Keratinocyte (primary cell): ENCODE data around the gene RITA1. TPM values are rescaled to one million over a fixed set of nuclear protein-coding genes. Genes with fewer than 3 reads are reported as not detected.

Source experiments
- DNase-seq: peaks from one replicate; pipeline ENCODE4 v3.0.0-alpha.2; 2011; ENCODE audit warnings: low read depth, missing footprints, low spot score
- FAIRE-seq: peaks from 2 replicates; lab custom pipeline; 2011; peaks lifted over from hg19 to GRCh38; lab: Jason Lieb, UNC
- H2AFZ ChIP-seq: 2 replicates; pipeline ENCODE4 v1.6.0; 2012; ENCODE audit warnings: low read length, control low read depth, inconsistent platforms; ENCODE audit not compliant: control insufficient read depth
- H3K27ac ChIP-seq: 2 replicates; pipeline ENCODE4 v1.5.1; 2011; ENCODE audit warnings: low read length; ENCODE audit not compliant: control insufficient read depth, insufficient read depth
- H3K27me3 ChIP-seq: 3 replicates; pipeline ENCODE4 v1.6.0; 2011; ENCODE audit warnings: low read length; ENCODE audit not compliant: control insufficient read depth, insufficient read depth; ENCODE audit errors: extremely low read depth
- H3K36me3 ChIP-seq, 2 experiments: 2 replicates in 1 of 2; 3 replicates in 1 of 2; pipeline ENCODE4 v1.5.1; 2011; ENCODE audit warnings: low read length in 2 of 2, mild to moderate bottlenecking in 1 of 2; ENCODE audit not compliant: control insufficient read depth in 2 of 2, insufficient read depth in 2 of 2; ENCODE audit errors: extremely low read depth in 1 of 2
- H3K4me1 ChIP-seq: 3 replicates; pipeline ENCODE4 v1.5.1; 2011; ENCODE audit warnings: low read length; ENCODE audit not compliant: control insufficient read depth, insufficient read depth; ENCODE audit errors: extremely low read depth
- H3K4me2 ChIP-seq: 3 replicates; pipeline ENCODE4 v1.6.0; 2011; ENCODE audit warnings: low read depth, low read length; ENCODE audit not compliant: control insufficient read depth, insufficient read depth; ENCODE audit errors: extremely low read depth
- H3K4me3 ChIP-seq, 3 experiments: fragments of 200-600 bp in 1 of 3; sonication (generic) in 1 of 3; 2 replicates in 2 of 3; 3 replicates in 1 of 3; pipeline ENCODE4 v1.5.1; 2011 to 2016; ENCODE audit warnings: low read length in 3 of 3, mild to moderate bottlenecking in 3 of 3, control low read depth in 2 of 3, inconsistent platforms in 1 of 3, low read depth in 1 of 3, mixed read lengths in 1 of 3, mixed run types in 1 of 3, moderate library complexity in 1 of 3; ENCODE audit not compliant: control insufficient read depth in 2 of 3, insufficient read depth in 2 of 3; ENCODE audit errors: extremely low read depth in 1 of 3
- H3K79me2 ChIP-seq: 2 replicates; pipeline ENCODE4 v1.6.0; 2012; ENCODE audit warnings: low read length; ENCODE audit not compliant: control insufficient read depth, insufficient read depth
- H3K9ac ChIP-seq: 3 replicates; pipeline ENCODE4 v1.6.0; 2011; ENCODE audit warnings: low read length; ENCODE audit not compliant: control insufficient read depth, insufficient read depth; ENCODE audit errors: extremely low read depth
- H3K9me1 ChIP-seq: 3 replicates; pipeline ENCODE4 v1.6.0; 2011; ENCODE audit warnings: low read length; ENCODE audit not compliant: control insufficient read depth, insufficient read depth; ENCODE audit errors: extremely low read depth
- H3K9me3 ChIP-seq: 2 replicates; pipeline ENCODE4 v1.5.1; 2012; ENCODE audit warnings: low read depth, low read length; ENCODE audit not compliant: control insufficient read depth
- H4K20me1 ChIP-seq: 3 replicates; pipeline ENCODE4 v1.6.0; 2011; ENCODE audit warnings: low read length; ENCODE audit not compliant: control insufficient read depth, insufficient read depth; ENCODE audit errors: extremely low read depth
- EZH2 ChIP-seq: IDR thresholded peaks from one replicate; pipeline ENCODE4 v1.6.1; 2012; ENCODE audit warnings: inconsistent platforms, mild to moderate bottlenecking, low read length, moderate library complexity
- dilution Hi-C: fragments of 300-500 bp; cut with MboI; formaldehyde crosslinking; loops from one replicate; pipeline ENCODE4 v1.7.0; 2020; ENCODE audit warnings: low sequenced_read_pairs; ENCODE audit not compliant: extremely low pct_ligation_motif_present
- polyA plus RNA-seq, 5 experiments: library from polyadenylated mRNA; depleted of rRNA in 3 of 5; stranded (reverse) in 3 of 5; stranded (forward) in 1 of 5; unstranded in 1 of 5; fragments of >200 nt; gene quantifications; 1 replicate in 1 of 5; 2 replicates in 3 of 5; 3 replicates in 1 of 5; pipeline versions ENCODE4 v1.2.1 to v1.2.3, GENCODE V29; 2011 to 2012; ENCODE audit warnings: missing spikeins in 2 of 5, low read depth in 1 of 5, low replicate concordance in 1 of 5
- TF ChIP-seq, protein P1 (sequence below), 3 experiments: IDR thresholded peaks in 1 of 3; conservative IDR thresholded peaks in 1 of 3; optimal IDR thresholded peaks in 1 of 3; 2 replicates in 2 of 3; 3 replicates in 1 of 3; pipeline versions ENCODE3 to v1.5.1; 2011; ENCODE audit warnings: low read length in 3 of 3, mild to moderate bottlenecking in 3 of 3, moderate library complexity in 2 of 3, control low read depth in 1 of 3, inconsistent platforms in 1 of 3; ENCODE audit not compliant: insufficient read depth in 2 of 3; ENCODE audit errors: extremely low read depth in 1 of 3

Gene RITA1
- polyA plus RNA-seq, 1 donor (not counting 4 experiments of a cell fraction or from before 2014, with no cell fraction given), result 11.8 TPM

DNA sequence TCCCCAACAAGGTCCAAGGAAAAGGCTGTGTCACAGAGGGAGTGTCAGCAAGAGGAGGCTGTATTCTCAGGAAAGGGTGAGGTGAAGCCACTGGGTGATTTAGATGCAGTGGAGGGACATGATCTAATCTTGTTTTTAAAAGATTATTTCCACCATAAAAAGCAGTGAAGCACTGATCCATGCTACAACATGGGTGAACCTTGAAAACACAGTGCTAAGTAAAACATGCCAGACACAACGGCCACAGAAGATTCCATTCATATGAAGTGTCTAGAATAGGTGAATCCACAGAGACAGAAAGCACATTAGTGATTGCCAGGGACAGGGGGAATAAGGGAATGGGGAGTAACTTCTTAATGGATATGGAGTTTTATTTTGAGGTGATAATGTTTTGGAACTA lies 12.8 kb downstream of the RITA1 start:
- Histone ChIP-seq H3K9ac (no peak overlapping the region), H3K4me3 (no peak overlapping the region), H3K9me3 (no peaks in the 10 kb centered on the region), H3K4me2 (no peak overlapping the region), H3K79me2 (no peaks in the 10 kb centered on the region), H3K4me1 (peaks cover 6% of the 10 kb centered on the region), H3K9me1 (no peaks in the 10 kb centered on the region), H2AFZ (no peak overlapping the region), H3K27me3 (no peaks in the 10 kb centered on the region), H3K27ac (no peak overlapping the region), H4K20me1 (no peaks in the 10 kb centered on the region), H3K36me3 (no peaks in the 10 kb centered on the region)
- DNase-seq (no peak), FAIRE-seq (no peak)
- dilution Hi-C loops, result no loop called here
- TF ChIP-seq EZH2, result no peak
- TF ChIP-seq, protein P1, sequence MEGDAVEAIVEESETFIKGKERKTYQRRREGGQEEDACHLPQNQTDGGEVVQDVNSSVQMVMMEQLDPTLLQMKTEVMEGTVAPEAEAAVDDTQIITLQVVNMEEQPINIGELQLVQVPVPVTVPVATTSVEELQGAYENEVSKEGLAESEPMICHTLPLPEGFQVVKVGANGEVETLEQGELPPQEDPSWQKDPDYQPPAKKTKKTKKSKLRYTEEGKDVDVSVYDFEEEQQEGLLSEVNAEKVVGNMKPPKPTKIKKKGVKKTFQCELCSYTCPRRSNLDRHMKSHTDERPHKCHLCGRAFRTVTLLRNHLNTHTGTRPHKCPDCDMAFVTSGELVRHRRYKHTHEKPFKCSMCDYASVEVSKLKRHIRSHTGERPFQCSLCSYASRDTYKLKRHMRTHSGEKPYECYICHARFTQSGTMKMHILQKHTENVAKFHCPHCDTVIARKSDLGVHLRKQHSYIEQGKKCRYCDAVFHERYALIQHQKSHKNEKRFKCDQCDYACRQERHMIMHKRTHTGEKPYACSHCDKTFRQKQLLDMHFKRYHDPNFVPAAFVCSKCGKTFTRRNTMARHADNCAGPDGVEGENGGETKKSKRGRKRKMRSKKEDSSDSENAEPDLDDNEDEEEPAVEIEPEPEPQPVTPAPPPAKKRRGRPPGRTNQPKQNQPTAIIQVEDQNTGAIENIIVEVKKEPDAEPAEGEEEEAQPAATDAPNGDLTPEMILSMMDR (optimal IDR thresholded peaks at IDR 0.05 in 1 of 3, IDR thresholded peaks at IDR 0.05 in 1 of 3, conservative IDR thresholded peaks at IDR 0.05 in 1 of 3; ENCODE audit: extremely low read depth in 1 of 3, insufficient read depth in 2 of 3, low read length in 3 of 3), result no peak

DNA sequence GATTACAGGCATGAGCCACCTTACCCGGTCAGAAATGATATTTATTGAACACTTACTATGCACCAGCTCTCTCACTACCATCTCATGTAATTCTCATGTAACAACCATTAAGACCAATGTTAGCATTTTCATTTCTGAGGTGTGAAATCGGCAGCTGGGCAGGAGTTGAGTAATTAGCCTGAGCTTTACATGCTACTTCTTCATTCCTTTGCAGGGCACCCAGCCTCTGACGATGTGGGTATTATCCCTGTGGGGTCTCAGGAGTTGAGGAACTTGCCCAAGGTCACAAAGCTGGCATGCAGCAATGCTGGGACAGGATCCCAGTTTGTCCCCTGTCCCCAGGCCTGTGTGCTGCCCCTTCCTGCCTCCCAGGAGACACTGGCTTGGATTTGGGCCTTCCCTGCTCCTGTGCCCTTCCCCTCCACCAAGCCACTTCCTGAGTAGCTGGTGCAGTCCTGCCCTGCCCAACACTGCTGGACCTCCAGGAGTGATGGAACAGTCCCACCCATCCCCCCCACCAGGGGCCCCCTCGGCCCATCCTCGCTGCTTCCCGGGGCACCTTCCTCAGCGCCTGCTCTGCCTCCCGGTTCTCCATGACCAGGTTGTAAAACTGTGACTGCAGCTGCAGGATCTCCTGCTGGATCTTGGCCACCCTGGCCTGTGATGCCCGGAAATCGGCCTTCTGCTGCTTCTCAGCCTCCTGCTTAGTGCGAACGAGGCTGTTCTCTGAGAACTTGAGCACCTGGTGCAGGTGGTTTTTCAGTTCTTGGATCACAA lies 14.7 kb downstream of the RITA1 start:
- no peak for FAIRE-seq
- no peaks in the 10 kb centered on the region for H4K20me1 ChIP-seq
- no peak overlapping the region for H3K4me2 ChIP-seq
- no peaks in the 10 kb centered on the region for H3K9me3 ChIP-seq
- DNase-seq, result no peak
- H3K9ac ChIP-seq, result no peak overlapping the region
- H3K36me3 ChIP-seq, result no peaks in the 10 kb centered on the region
- TF ChIP-seq, protein P1 (optimal IDR thresholded peaks at IDR 0.05 in 1 of 3, IDR thresholded peaks at IDR 0.05 in 1 of 3, conservative IDR thresholded peaks at IDR 0.05 in 1 of 3; ENCODE audit: extremely low read depth in 1 of 3, insufficient read depth in 2 of 3, low read length in 3 of 3), result no peak
- no peak for TF ChIP-seq EZH2
- dilution Hi-C loops, result no loop called here
- H3K4me3 ChIP-seq, result no peak overlapping the region
- no peak overlapping the region for H3K27ac ChIP-seq
- no peaks in the 10 kb centered on the region for H3K27me3 ChIP-seq
- no peak overlapping the region for H2AFZ ChIP-seq
- no peaks in the 10 kb centered on the region for H3K9me1 ChIP-seq
- no peaks in the 10 kb centered on the region for H3K79me2 ChIP-seq
- H3K4me1 ChIP-seq, result no peaks in the 10 kb centered on the region
